GM19351 (cell line): ENCODE results near the gene SLC2A13.

Source experiments
- ATAC-seq: cut with Tn5 transposase; IDR thresholded peaks from one replicate; pipeline ENCODE4 v1.9.1; 2021; ENCODE audit warnings: mild to moderate bottlenecking, moderate library complexity; ENCODE audit not compliant: unreplicated experiment

Gene SLC2A13

GRCh38 chr12:40002178-40003169 is 103.4 kb downstream of the SLC2A13 start:
- no peak for ATAC-seq

- no peak for ATAC-seq
Measured at GRCh38 chr12:40001406-40001805, 104.5 kb downstream of the SLC2A13 start.

- no peak for ATAC-seq
Measured at GRCh38 chr12:40000884-40001283, 105.0 kb downstream of the SLC2A13 start.

GRCh38 chr12:39993268-39993667 is 112.6 kb downstream of the SLC2A13 start:
- ATAC-seq = no peak

- peak; percentile 99 for ATAC-seq
Measured at GRCh38 chr12:39990122-39991101, 115.5 kb downstream of the SLC2A13 start.

- no peak for ATAC-seq
Measured at GRCh38 chr12:39989501-39989900, 116.4 kb downstream of the SLC2A13 start.

GRCh38 chr12:39988574-39988973 is 117.3 kb downstream of the SLC2A13 start:
- no peak for ATAC-seq

GRCh38 chr12:39986674-39987073 is 119.2 kb downstream of the SLC2A13 start:
- no peak for ATAC-seq

GRCh38 chr12:39984670-39985069 is 121.2 kb downstream of the SLC2A13 start:
- no peak for ATAC-seq

- ATAC-seq = no peak
Measured at GRCh38 chr12:39975374-39975918, 130.4 kb downstream of the SLC2A13 start.

GRCh38 chr12:39972119-39972518 is 133.8 kb downstream of the SLC2A13 start:
- ATAC-seq = no peak

GRCh38 chr12:39971348-39971747 is 134.5 kb downstream of the SLC2A13 start:
- ATAC-seq = no peak

GRCh38 chr12:39966721-39967120 is 139.2 kb downstream of the SLC2A13 start:
- ATAC-seq = no peak

- no peak for ATAC-seq
Measured at GRCh38 chr12:39966256-39966655, 139.6 kb downstream of the SLC2A13 start.

- ATAC-seq = no peak
Measured at GRCh38 chr12:39959467-39959866, 146.4 kb downstream of the SLC2A13 start.

GRCh38 chr12:39959031-39959430 is 146.8 kb downstream of the SLC2A13 start:
- ATAC-seq = no peak

- no peak for ATAC-seq
Measured at GRCh38 chr12:39958377-39958776, 147.5 kb downstream of the SLC2A13 start.

GRCh38 chr12:39956725-39957124 is 149.2 kb downstream of the SLC2A13 start:
- no peak for ATAC-seq

- no peak for ATAC-seq
Measured at GRCh38 chr12:39946361-39947280, 159.3 kb downstream of the SLC2A13 start.

GRCh38 chr12:39937119-39937518 is 168.8 kb downstream of the SLC2A13 start:
- ATAC-seq = no peak
